ENCODE measurements around the gene TAF1C.

The TAF1C gene

GRCh38 chr16:84209989-84210388 lies 23.1 kb upstream of the TAF1C start:
- no peaks in the 10 kb centered on the region for H3K27me3 ChIP-seq (ENCODE audit: insufficient read depth, low read length, poor library complexity, severe bottlenecking)
- H2AFZ ChIP-seq (ENCODE audit: low read length) = no peak overlapping the region
- no peak overlapping the region for H3K9ac ChIP-seq (ENCODE audit: low read depth, low read length, poor library complexity, severe bottlenecking)
- H3F3A ChIP-seq (ENCODE audit: low read depth) = no peaks in the 10 kb centered on the region
- H4K20me1 ChIP-seq (ENCODE audit: insufficient read depth, low read length, poor library complexity, severe bottlenecking) = no peaks in the 10 kb centered on the region
- H3K79me2 ChIP-seq (ENCODE audit: insufficient read depth, low read length) = no peaks in the 10 kb centered on the region
- no peaks in the 10 kb centered on the region for H3K9me2 ChIP-seq (replicated peaks; ENCODE audit: low read depth, low read length)
- H3K4me3 ChIP-seq (ENCODE audit: low read length, poor library complexity, severe bottlenecking) = no peak overlapping the region
- no peaks in the 10 kb centered on the region for H3K9me3 ChIP-seq (ENCODE audit: insufficient read depth, low read depth, low read length)
- no peaks in the 10 kb centered on the region for H3K36me3 ChIP-seq (ENCODE audit: insufficient read depth, low read length)
- no peak overlapping the region for H3K4me2 ChIP-seq (ENCODE audit: low read depth, low read length, poor library complexity, severe bottlenecking)
- no peaks in the 10 kb centered on the region for H3K4me1 ChIP-seq (ENCODE audit: insufficient read depth, low read length, poor library complexity, severe bottlenecking)
- TF ChIP-seq, protein P1, sequence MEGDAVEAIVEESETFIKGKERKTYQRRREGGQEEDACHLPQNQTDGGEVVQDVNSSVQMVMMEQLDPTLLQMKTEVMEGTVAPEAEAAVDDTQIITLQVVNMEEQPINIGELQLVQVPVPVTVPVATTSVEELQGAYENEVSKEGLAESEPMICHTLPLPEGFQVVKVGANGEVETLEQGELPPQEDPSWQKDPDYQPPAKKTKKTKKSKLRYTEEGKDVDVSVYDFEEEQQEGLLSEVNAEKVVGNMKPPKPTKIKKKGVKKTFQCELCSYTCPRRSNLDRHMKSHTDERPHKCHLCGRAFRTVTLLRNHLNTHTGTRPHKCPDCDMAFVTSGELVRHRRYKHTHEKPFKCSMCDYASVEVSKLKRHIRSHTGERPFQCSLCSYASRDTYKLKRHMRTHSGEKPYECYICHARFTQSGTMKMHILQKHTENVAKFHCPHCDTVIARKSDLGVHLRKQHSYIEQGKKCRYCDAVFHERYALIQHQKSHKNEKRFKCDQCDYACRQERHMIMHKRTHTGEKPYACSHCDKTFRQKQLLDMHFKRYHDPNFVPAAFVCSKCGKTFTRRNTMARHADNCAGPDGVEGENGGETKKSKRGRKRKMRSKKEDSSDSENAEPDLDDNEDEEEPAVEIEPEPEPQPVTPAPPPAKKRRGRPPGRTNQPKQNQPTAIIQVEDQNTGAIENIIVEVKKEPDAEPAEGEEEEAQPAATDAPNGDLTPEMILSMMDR (conservative IDR thresholded peaks at IDR 0.05; ENCODE audit: low read length) = peak; percentile 42
- no peak for TF ChIP-seq EZH2phosphoT487 (IDR thresholded peaks at IDR 0.05; ENCODE audit: borderline replicate concordance)

DNA sequence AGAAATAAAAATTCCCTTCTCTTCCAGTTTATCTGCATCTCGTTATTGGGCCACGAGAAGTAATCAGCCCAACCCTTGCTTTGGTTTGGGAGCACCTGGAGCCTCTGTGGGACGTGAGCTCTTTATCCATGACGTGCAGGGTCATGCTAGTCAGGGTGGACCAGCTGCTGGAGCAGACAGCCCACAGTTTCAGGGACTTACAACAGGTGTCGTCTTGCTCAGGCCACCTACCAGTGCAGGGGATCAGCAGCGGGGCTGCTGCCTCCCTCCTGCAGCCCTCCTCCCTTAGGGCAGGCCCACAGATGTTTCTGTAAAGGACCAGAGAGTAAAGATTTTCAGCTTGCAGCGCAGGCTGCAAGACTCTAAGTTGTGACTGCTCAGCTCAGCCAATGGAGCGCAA lies 21.0 kb upstream of the TAF1C start:
- no peaks in the 10 kb centered on the region for H4K20me1 ChIP-seq (ENCODE audit: insufficient read depth, low read length, poor library complexity, severe bottlenecking)
- H3F3A ChIP-seq (ENCODE audit: low read depth) = no peaks in the 10 kb centered on the region
- H3K4me2 ChIP-seq (ENCODE audit: low read depth, low read length, poor library complexity, severe bottlenecking) = no peak overlapping the region
- H3K79me2 ChIP-seq (ENCODE audit: insufficient read depth, low read length) = no peaks in the 10 kb centered on the region
- no peaks in the 10 kb centered on the region for H3K9me2 ChIP-seq (replicated peaks; ENCODE audit: low read depth, low read length)
- H3K9ac ChIP-seq (ENCODE audit: low read depth, low read length, poor library complexity, severe bottlenecking) = no peak overlapping the region
- no peaks in the 10 kb centered on the region for H3K27me3 ChIP-seq (ENCODE audit: insufficient read depth, low read length, poor library complexity, severe bottlenecking)
- TF ChIP-seq EZH2phosphoT487 (IDR thresholded peaks at IDR 0.05; ENCODE audit: borderline replicate concordance) = no peak
- TF ChIP-seq, protein P1 (conservative IDR thresholded peaks at IDR 0.05; ENCODE audit: low read length) = no peak
- H2AFZ ChIP-seq (ENCODE audit: low read length) = no peak overlapping the region
- no peaks in the 10 kb centered on the region for H3K4me1 ChIP-seq (ENCODE audit: insufficient read depth, low read length, poor library complexity, severe bottlenecking)
- no peak overlapping the region for H3K4me3 ChIP-seq (ENCODE audit: low read length, poor library complexity, severe bottlenecking)
- H3K9me3 ChIP-seq (ENCODE audit: insufficient read depth, low read depth, low read length) = no peaks in the 10 kb centered on the region
- no peaks in the 10 kb centered on the region for H3K36me3 ChIP-seq (ENCODE audit: insufficient read depth, low read length)

GRCh38 chr16:84207251-84207650 lies 20.4 kb upstream of the TAF1C start:
- no peak for TF ChIP-seq EZH2phosphoT487 (IDR thresholded peaks at IDR 0.05; ENCODE audit: borderline replicate concordance)
- TF ChIP-seq, protein P1 (conservative IDR thresholded peaks at IDR 0.05; ENCODE audit: low read length) = no peak
- no peaks in the 10 kb centered on the region for H4K20me1 ChIP-seq (ENCODE audit: insufficient read depth, low read length, poor library complexity, severe bottlenecking)
- no peaks in the 10 kb centered on the region for H3K9me3 ChIP-seq (ENCODE audit: insufficient read depth, low read depth, low read length)
- no peaks in the 10 kb centered on the region for H3K79me2 ChIP-seq (ENCODE audit: insufficient read depth, low read length)
- H3K9ac ChIP-seq (ENCODE audit: low read depth, low read length, poor library complexity, severe bottlenecking) = no peak overlapping the region
- no peaks in the 10 kb centered on the region for H3K9me2 ChIP-seq (replicated peaks; ENCODE audit: low read depth, low read length)
- H3K4me3 ChIP-seq (ENCODE audit: low read length, poor library complexity, severe bottlenecking) = no peak overlapping the region
- no peak overlapping the region for H3K4me2 ChIP-seq (ENCODE audit: low read depth, low read length, poor library complexity, severe bottlenecking)
- H3K36me3 ChIP-seq (ENCODE audit: insufficient read depth, low read length) = no peaks in the 10 kb centered on the region
- no peaks in the 10 kb centered on the region for H3F3A ChIP-seq (ENCODE audit: low read depth)
- no peak overlapping the region for H2AFZ ChIP-seq (ENCODE audit: low read length)
- H3K27me3 ChIP-seq (ENCODE audit: insufficient read depth, low read length, poor library complexity, severe bottlenecking) = no peaks in the 10 kb centered on the region
- no peaks in the 10 kb centered on the region for H3K4me1 ChIP-seq (ENCODE audit: insufficient read depth, low read length, poor library complexity, severe bottlenecking)
